HG02623 (cell line): Measurements from ENCODE around the gene TBC1D22A.

Source experiments
- ATAC-seq: cut with Tn5 transposase; IDR thresholded peaks from one replicate; pipeline ENCODE4 v1.9.1; 2021; ENCODE audit warnings: moderate library complexity; ENCODE audit not compliant: unreplicated experiment

TBC1D22A gene

DNA sequence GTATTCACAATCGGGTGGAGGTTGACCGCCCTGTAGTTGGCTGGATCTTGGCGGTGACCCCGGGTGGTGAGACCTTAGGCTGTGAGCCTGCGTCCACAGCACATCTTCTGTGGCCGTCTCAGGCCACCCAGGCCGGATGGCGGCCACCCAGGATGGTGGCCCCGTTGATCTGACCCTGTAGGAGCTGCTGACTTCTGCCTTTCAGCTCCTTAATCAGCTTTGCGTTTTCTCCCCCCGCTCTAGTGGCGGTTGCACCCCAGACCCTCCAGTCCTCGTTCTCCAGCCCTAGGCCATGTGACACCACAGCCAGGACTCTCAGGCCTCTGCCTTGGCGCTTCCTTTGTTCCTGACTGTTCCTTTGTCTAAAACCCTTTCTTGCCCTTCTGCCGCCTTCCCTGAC lies 244.0 kb downstream of the TBC1D22A start:
- ATAC-seq, result no peak

GRCh38 chr22:47006869-47007268 lies 244.4 kb downstream of the TBC1D22A start:
- no peak for ATAC-seq

DNA sequence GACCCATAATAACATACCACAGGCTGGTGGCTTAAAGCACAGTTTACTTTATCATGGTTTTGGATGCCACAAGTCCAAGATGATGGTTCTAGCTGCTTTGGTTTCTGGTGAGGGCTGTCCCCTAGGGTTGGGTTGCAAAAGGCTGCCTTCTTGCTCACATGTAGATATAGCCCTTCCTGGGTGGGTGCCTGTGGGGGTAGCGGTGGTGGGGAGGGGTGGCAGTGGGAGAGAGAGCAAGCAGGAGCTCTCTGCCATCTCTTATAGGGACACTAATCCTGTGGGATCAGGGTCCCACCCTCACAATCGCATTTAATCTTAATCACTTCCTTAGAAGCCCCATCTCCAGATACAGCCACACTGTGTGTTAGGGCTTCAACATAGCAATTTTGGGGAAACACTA lies 245.0 kb downstream of the TBC1D22A start:
- ATAC-seq, result no peak

GRCh38 chr22:47008208-47008885 lies 245.9 kb downstream of the TBC1D22A start:
- no peak for ATAC-seq

GRCh38 chr22:47009304-47010101 lies 247.1 kb downstream of the TBC1D22A start:
- ATAC-seq, result no peak

DNA sequence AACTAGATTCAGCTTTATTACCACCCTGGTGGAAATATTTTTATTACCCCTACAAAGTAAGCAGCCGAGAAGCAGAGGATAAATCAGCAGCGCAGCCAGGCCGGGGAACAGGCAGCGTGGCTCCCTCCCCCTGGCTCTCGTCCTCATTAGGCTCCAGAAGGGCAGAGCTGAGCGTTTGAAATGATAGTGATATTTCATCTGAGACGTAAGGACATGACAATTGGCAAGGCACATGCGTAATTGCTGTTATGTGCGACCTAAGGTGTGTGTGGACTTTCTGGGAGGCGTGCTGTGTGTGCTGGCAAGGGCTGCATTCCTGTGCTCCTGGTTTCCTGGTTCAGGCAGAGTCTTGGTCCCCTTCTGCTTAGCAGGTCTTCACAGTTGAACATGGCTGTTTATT lies 247.8 kb downstream of the TBC1D22A start:
- ATAC-seq, result no peak

DNA sequence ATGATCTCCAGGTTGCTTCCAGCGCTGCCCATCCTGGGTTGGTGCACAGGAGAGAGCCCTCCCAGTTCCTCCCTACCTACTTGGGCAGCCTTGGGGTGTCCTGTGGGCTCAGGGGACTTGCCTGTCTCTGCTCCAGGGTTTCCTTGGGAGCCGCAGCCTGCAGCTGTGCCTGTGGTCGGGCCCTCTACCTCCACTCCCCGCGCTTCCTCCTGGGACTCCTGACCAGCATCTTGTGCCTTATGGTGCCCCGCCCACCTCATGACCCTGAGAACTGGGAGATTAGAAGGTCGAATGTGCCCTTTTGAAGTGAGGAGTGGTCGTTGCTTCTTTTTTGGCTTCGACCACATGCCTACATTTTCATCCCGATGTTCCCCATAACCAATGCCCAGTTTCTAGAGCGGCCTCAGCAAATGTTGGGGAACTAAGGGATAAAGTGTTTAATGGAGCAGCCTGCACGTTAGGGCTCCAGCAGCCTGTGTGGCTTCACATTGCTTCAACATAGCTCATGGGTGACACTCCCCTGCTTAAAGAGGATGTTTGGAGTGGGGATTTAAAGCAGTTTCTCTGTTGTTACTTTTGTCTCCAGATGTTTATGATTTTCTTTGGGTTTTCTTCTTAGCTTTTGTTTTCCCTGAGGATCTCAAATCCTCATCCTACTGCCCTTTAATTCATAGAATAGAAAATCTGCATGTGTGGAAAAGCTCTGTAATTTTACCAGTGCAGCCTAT lies 248.8 kb downstream of the TBC1D22A start:
- no peak for ATAC-seq

DNA sequence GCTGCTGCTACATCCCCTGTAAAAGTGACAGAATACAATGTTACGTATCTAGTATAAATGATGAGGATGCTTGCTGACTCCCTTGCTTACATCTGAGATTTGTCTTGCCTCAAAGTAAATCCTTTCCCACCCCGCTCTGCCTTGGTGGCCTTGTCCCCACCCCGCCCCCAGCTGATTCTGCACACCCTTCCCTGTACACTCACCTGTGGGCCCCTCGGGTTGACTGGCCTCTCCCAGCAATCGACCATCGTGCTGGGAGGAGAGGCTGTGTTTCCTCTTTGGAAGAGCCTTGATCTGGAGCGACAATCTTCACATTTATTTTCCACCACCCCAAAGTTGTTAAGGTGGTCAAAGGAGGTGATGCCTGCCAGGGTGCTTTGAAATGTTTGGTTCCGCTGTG lies 249.4 kb downstream of the TBC1D22A start:
- no peak for ATAC-seq

DNA sequence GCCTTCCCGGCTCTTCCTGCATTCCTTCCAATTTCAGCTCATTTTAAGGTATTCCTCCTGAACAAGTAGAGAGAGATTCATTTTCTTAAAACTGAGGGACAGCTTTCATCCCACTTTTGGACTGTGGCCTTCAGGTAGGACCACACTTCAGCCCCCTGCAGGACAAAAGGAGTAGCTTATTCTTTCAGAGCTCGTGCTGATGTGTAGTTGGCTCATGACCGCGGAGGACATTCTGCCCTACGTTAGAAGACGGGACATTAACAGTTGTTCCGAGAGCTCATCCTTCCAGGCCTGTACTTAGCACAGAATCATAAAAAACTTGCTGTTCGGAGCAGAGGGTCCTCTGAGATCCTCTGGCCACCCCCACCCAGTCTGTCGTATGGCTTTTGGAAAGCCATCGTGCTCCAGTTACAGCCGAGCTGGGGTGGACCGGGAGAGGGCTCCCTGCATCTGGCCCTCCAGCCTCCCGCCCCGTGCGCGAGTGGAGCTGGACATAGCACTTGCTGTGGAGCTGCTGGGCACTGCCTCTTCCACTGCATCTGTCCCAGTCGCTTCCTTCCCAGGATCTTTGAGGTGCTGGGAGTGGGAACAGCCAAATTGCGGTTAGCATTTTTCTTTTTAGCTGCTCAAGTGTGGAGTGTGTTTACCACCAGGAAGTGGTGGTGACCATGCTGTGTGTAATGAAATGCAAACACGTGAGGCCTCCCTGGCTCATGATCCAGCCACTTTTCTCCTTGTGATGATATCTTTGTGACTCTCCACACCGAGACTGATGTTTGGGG lies 250.3 kb downstream of the TBC1D22A start:
- ATAC-seq, result no peak

GRCh38 chr22:47013861-47014635 lies 251.6 kb downstream of the TBC1D22A start:
- ATAC-seq, result no peak

DNA sequence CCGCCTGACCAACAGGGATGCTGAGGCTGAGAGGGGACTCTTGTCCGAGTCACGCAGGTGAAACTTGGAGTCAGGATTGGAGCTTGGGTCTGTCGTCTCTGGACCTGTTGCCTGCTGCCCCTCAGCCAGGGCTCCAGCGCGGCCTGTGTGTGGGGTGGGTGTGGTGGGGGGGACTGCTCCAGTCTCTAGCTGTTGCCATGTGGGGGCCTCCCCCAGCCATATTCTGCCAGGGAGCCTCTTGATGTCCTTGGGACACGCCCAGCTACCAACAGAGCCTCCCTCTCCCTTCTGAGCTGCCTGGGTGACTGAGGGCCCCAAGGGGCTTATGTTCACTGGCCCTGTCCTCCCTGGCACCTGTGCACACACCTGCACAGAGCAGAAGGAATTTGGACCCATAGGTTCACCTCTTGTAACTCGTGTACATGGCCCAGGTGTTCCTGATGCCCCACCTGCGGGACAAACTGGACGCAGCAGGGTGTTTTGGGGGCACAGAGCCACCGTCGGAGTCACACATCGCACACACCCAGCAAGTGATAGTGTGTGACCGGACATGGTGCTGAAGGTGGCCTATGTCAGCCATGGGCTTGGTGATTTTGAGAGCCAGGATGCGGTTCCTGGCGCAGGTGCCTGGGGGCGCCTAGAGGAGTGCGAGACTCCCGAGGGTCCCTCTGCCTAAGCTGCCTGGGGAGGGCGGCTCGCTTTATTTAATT lies 252.3 kb downstream of the TBC1D22A start:
- ATAC-seq, result no peak

GRCh38 chr22:47015589-47016178 lies 253.2 kb downstream of the TBC1D22A start:
- no peak for ATAC-seq

- ATAC-seq, result no peak
Observed at GRCh38 chr22:47016631-47017030, 254.2 kb downstream of the TBC1D22A start.

GRCh38 chr22:47017245-47017644 lies 254.8 kb downstream of the TBC1D22A start:
- no peak for ATAC-seq

DNA sequence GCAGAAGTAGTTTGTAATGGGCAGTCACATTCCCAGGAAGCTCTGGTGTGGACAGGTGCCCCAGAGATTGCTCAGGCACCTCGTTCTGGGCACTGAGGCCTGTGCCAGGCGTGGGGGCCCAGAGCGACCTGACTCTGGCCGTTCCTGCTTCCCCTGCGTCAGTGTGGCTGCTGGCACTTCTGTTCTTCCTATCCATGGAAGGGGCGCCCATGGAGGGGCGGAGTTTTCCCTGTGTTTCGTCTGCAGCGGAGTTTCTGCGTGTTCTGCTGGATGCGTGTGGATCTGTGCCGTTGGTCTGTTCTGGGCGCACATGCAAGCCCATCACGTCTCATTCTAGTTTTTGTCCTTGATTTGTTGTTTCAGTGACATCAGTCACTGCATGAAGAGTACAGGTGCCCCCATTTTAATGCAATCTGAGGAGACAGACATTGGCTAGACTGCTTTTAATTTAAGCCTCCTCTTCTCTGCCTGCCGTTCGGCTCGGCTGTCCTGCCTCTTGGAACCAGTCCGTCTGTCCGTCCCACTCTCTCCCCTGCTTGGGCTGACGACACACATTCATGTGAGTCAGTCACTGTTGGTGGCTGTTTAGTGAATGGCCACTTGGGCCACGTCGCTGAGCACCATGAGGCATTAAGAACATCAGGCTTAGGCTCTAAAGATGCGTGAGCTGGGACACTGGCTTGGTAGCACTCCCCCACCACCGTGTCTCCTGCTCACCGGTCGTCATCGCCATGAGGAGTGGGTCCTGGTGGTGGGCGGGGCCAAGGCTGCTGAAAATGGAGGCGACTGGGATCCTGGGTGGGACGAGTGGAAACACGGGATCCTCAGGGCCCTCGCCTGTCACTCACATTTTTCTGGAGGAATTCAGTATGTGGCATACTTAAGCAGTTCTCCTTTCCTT lies 255.8 kb downstream of the TBC1D22A start:
- no peak for ATAC-seq

DNA sequence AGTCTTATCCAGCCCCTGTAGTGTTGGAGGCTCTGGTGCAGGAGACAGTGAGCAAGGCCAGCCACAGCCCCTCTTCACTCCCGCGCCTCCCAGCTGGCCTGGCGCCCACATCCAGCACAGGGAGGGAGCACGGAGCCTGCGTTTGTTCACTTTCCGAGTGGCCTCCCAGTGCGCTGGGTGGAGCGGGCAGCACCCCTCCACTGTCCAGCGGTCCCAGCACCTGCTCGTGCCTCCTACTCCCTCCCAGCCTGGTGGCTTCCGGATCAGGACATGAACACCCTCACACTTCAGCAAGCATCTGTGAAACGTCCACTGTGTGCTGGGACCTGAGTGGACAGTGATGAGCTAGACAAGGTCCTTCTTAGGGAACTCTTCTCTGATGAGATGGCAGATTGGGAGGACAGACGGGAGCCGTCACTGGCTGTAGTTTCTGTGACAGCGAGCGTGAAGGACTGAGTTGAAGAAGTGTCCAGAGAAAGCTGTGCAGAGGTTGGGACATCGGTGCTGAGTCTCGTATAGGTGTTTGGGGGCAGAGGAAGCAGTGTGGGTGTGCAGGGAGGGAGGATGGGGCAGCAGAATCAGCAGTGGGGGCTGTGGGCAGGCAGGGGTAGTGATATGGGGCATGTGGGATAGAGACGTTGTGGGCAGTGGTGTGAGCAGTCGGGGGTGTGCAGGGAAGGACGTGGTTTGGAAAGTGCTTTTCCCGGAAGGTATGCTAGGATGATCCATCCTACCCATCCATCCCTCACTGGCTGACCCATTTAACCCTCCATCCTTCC lies 256.8 kb downstream of the TBC1D22A start:
- ATAC-seq, result no peak

DNA sequence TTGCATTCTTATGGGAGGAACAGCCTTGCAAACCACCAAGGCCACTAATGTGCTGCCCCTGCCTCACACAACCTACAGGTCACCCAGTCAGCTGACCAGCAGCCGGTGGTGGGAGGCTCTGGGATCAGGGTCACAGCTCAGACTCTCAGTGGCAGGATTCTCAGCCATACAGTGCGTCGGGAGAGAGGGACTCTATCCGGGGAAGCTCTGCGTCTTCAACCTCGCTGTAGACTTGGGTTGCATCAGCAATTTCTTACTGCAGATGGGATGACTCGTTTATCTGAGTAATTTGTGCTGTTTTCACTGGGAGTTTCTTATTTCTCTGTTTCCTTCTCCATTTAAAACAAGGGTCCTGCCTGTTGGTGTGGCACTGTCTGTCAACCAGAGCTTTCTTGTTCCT lies 257.7 kb downstream of the TBC1D22A start:
- no peak for ATAC-seq
